HepG2 (cell line): ENCODE measurements around the gene KDM5C. TPM values are rescaled to one million over a fixed set of nuclear protein-coding genes. Genes with fewer than 3 reads are reported as not detected.

Source experiments
- EP300 ChIP-seq, 3 experiments: sonication (generic) in 1 of 3; formaldehyde crosslinking in 1 of 3; IDR thresholded peaks; 2 replicates each; pipeline versions ENCODE4 v1.5.1 to v1.6.1; 2011 to 2020; ENCODE audit warnings: low read depth in 2 of 3, low read length in 2 of 3, borderline replicate concordance in 1 of 3, improper control_type of control experiment in 1 of 3, mild to moderate bottlenecking in 1 of 3, missing genetic modification reagents in 1 of 3, moderate library complexity in 1 of 3
- THAP11 ChIP-seq: IDR thresholded peaks from 2 replicates; pipeline ENCODE4 v1.6.1; 2016; ENCODE audit warnings: missing biosample characterization, missing genetic modification reagents
- ZNF407 ChIP-seq: sonication (generic); formaldehyde crosslinking; IDR thresholded peaks from one replicate; pipeline ENCODE4 v1.5.1; 2020; ENCODE audit warnings: mild to moderate bottlenecking, missing genetic modification reagents; ENCODE audit errors: not compliant biosample characterization
- ZXDC ChIP-seq: sonication (generic); formaldehyde crosslinking; IDR thresholded peaks from 2 replicates; pipeline ENCODE4 v1.5.0; 2020; ENCODE audit warnings: mild to moderate bottlenecking, missing genetic modification reagents
- polyA plus RNA-seq, 8 experiments: library from polyadenylated mRNA; depleted of rRNA in 3 of 8; stranded (reverse) in 7 of 8; unstranded in 1 of 8; fragments of >200 nt; fragmentation: Illumina TruSeq in 4 of 8; extraction: Trizol in 4 of 8; gene quantifications; 2 replicates each; pipeline versions ENCODE4 v1.2.1 to v1.2.3, GENCODE V29; 2011 to 2016; ENCODE audit warnings: low read depth in 4 of 8, missing spikeins in 1 of 8, mixed read lengths in 1 of 8; ENCODE audit not compliant: insufficient read depth in 1 of 8
- total RNA-seq, 5 experiments: library from RNA; depleted of rRNA; stranded (reverse); fragments of >200 nt; fragmentation: Illumina TruSeq; extraction: Trizol; gene quantifications; 2 replicates each; pipeline ENCODE4 v1.2.3, GENCODE V29; 2016; ENCODE audit warnings: low read depth in 1 of 5
- TF ChIP-seq, protein P1 (sequence below): sonication (generic); formaldehyde crosslinking; conservative IDR thresholded peaks from 2 replicates; pipeline ENCODE4 v1.8.1; 2023; ENCODE audit warnings: missing genetic modification reagents

KDM5C gene
- total and polyA plus RNA-seq, 2 of the 13 experiments (the other 11 are each of a cell fraction or from before 2014, with no cell fraction given) = 32.5 to 34.0 TPM

DNA sequence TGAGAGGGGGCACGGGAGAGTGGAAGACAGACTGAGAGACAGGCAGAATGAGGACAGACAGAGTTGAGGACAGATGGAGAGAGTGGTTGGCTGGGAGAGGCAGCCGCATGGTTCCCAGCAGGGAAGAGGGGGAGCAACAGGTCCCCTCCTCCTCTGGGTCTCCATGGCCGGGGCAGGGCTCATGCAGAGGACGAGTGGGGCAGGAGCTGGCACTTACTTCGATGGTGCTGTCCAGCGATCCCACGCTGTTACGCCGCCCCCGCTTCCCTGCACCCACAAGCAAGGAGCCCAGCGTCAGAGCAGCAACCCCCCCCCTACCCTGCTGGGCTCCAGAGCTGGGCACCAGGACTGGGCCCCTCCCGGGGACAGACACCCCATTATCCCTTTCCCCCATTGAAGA is 10.6 kb upstream of the KDM5C start (continued):
- TF ChIP-seq ZNF407 (CRISPR knock-in tag) (no peak), EP300 (IDR thresholded peaks at IDR 0.05; ENCODE audit: low read depth in 2 of 2, low read length in 2 of 2) (no peak), EP300 (CRISPR knock-in tag; IDR thresholded peaks at IDR 0.05; ENCODE audit: borderline replicate concordance) (no peak), ZXDC (CRISPR knock-in tag) (no peak), THAP11 (CRISPR knock-in tag) (no peak)
- TF ChIP-seq, protein P1, sequence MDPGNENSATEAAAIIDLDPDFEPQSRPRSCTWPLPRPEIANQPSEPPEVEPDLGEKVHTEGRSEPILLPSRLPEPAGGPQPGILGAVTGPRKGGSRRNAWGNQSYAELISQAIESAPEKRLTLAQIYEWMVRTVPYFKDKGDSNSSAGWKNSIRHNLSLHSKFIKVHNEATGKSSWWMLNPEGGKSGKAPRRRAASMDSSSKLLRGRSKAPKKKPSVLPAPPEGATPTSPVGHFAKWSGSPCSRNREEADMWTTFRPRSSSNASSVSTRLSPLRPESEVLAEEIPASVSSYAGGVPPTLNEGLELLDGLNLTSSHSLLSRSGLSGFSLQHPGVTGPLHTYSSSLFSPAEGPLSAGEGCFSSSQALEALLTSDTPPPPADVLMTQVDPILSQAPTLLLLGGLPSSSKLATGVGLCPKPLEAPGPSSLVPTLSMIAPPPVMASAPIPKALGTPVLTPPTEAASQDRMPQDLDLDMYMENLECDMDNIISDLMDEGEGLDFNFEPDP (CRISPR knock-in tag) = no peak
